NCI-H1417 treated with DMSO at 0.1 percent for 48 hours (cell line): Measurements from ENCODE around the gene COPB2.

Source experiments
- DNase-seq: peaks from one replicate; lab custom pipeline; 2025; lab: John Stamatoyannopoulos, UW

The COPB2 gene

GRCh38 chr3:139307601-139308555, 81.6 kb downstream of the COPB2 start:
- DNase-seq, result no peak
